Measurements from ENCODE around the gene LATS2. TPM values are rescaled to one million over a fixed set of nuclear protein-coding genes. Genes with fewer than 3 reads are reported as not detected.

LATS2 gene
- total RNA-seq, 2 donors from 2014 or later, result 3.7 to 11.3 TPM

- H3K27ac ChIP-seq, result no peak overlapping the region
- no peaks in the 10 kb centered on the region for H3K4me1 ChIP-seq
- no peaks in the 10 kb centered on the region for H3K27me3 ChIP-seq
- no peak for DNase-seq
- no peak overlapping the region for H3K4me3 ChIP-seq
- no peak overlapping the region for H3K9ac ChIP-seq (ENCODE audit: low read depth in 2 of 2, low read length in 2 of 2)
- no peaks in the 10 kb centered on the region for H3K9me3 ChIP-seq
- intact Hi-C loops (cut with DNase I), result no loop called here
- no peaks in the 10 kb centered on the region for H3K36me3 ChIP-seq
- TF ChIP-seq, protein P1, sequence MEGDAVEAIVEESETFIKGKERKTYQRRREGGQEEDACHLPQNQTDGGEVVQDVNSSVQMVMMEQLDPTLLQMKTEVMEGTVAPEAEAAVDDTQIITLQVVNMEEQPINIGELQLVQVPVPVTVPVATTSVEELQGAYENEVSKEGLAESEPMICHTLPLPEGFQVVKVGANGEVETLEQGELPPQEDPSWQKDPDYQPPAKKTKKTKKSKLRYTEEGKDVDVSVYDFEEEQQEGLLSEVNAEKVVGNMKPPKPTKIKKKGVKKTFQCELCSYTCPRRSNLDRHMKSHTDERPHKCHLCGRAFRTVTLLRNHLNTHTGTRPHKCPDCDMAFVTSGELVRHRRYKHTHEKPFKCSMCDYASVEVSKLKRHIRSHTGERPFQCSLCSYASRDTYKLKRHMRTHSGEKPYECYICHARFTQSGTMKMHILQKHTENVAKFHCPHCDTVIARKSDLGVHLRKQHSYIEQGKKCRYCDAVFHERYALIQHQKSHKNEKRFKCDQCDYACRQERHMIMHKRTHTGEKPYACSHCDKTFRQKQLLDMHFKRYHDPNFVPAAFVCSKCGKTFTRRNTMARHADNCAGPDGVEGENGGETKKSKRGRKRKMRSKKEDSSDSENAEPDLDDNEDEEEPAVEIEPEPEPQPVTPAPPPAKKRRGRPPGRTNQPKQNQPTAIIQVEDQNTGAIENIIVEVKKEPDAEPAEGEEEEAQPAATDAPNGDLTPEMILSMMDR (IDR thresholded peaks at IDR 0.05), result no peak
Measured at GRCh38 chr13:20984879-20985278, 76.5 kb downstream of the LATS2 start.

DNA sequence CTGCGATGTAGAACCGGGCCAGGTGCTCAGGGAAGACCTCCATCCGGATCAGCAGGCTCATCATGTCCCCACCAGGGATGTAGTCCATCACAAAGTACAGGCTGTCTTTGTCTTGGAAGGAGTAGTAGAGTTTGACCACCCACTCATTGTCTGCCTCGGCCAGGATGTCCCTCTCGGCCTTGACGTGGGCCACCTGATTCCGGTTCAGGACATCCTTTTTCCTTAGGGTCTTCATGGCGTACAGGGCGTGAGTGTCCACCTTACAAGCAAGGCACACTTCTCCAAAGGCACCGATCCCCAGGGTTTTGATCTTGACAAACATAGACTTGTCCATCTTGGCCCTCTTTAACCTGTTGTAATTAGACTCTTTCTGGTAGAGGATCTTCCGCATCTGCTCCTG, 78.0 kb downstream of the LATS2 start:
- H3K36me3 ChIP-seq, result no peaks in the 10 kb centered on the region
- no peak overlapping the region for H3K27ac ChIP-seq
- H3K4me3 ChIP-seq, result no peak overlapping the region
- H3K27me3 ChIP-seq, result no peaks in the 10 kb centered on the region
- no peak for DNase-seq
- H3K4me1 ChIP-seq, result no peaks in the 10 kb centered on the region
- H3K9ac ChIP-seq (ENCODE audit: low read depth in 2 of 2, low read length in 2 of 2), result no peak overlapping the region
- intact Hi-C loops (cut with DNase I), result no loop called here
- no peaks in the 10 kb centered on the region for H3K9me3 ChIP-seq
- TF ChIP-seq, protein P1 (IDR thresholded peaks at IDR 0.05), result no peak

- Histone ChIP-seq H3K9me3 (no peaks in the 10 kb centered on the region), H3K4me3 (no peak overlapping the region), H3K36me3 (no peaks in the 10 kb centered on the region), H3K4me1 (no peaks in the 10 kb centered on the region), H3K27me3 (no peaks in the 10 kb centered on the region), H3K27ac (no peak overlapping the region), H3K9ac (ENCODE audit: low read depth in 2 of 2, low read length in 2 of 2) (no peak overlapping the region)
- intact Hi-C loops (cut with DNase I), result no loop called here
- no peak for DNase-seq
- TF ChIP-seq, protein P1 (IDR thresholded peaks at IDR 0.05), result no peak
Measured at GRCh38 chr13:20981370-20982095, 79.9 kb downstream of the LATS2 start.

- Histone ChIP-seq H3K27ac (no peak overlapping the region), H3K4me1 (no peaks in the 10 kb centered on the region), H3K36me3 (no peaks in the 10 kb centered on the region), H3K9me3 (no peaks in the 10 kb centered on the region), H3K27me3 (no peaks in the 10 kb centered on the region), H3K4me3 (no peak overlapping the region), H3K9ac (ENCODE audit: low read depth in 2 of 2, low read length in 2 of 2) (no peak overlapping the region)
- DNase-seq, result no peak
- intact Hi-C loops (cut with DNase I), result no loop called here
- TF ChIP-seq, protein P1 (IDR thresholded peaks at IDR 0.05), result no peak
Measured at GRCh38 chr13:20980899-20981298, 80.5 kb downstream of the LATS2 start.

GRCh38 chr13:20980430-20980829, 81.0 kb downstream of the LATS2 start:
- no peak overlapping the region for H3K27ac ChIP-seq
- no peak overlapping the region for H3K4me3 ChIP-seq
- intact Hi-C loops (cut with DNase I), result no loop called here
- H3K4me1 ChIP-seq, result no peaks in the 10 kb centered on the region
- H3K9ac ChIP-seq (ENCODE audit: low read depth in 2 of 2, low read length in 2 of 2), result no peak overlapping the region
- no peaks in the 10 kb centered on the region for H3K9me3 ChIP-seq
- no peaks in the 10 kb centered on the region for H3K36me3 ChIP-seq
- TF ChIP-seq, protein P1 (IDR thresholded peaks at IDR 0.05), result no peak
- H3K27me3 ChIP-seq, result no peaks in the 10 kb centered on the region
- DNase-seq, result no peak
